Adrenal gland (tissue), 12 donors: ENCODE data around the gene ZFHX3. TPM values are rescaled to one million over a fixed set of nuclear protein-coding genes. Genes with fewer than 3 reads are reported as not detected.

Experiments
- DNase-seq, 7 donors: peaks; one replicate each; pipeline ENCODE4 v3.0.0-alpha.2; 2019 to 2020
- H3K27ac ChIP-seq, 5 donors: fragments of 200-600 bp; sonication (generic) in 4 of 5; 1 replicate in 3 of 5; 2 replicates in 2 of 5; pipeline versions ENCODE4 v1.5.1 to v1.8.0; 2016 to 2020; ENCODE audit warnings: mild to moderate bottlenecking in 1 of 5
- H3K27me3 ChIP-seq: fragments of 200-600 bp; 2 replicates; pipeline ENCODE4 v1.8.0; 2021
- H3K36me3 ChIP-seq, 2 donors: fragments of 200-600 bp; replicated peaks in 1 of 2; 1 replicate in 1 of 2; 2 replicates in 1 of 2; pipeline versions ENCODE4 v1.5.1 to v1.8.0; 2018 to 2022
- H3K4me1 ChIP-seq, 2 donors: fragments of 200-600 bp; replicated peaks in 1 of 2; 1 replicate in 1 of 2; 2 replicates in 1 of 2; pipeline versions ENCODE4 v1.5.1 to v1.8.0; 2018 to 2021
- H3K4me3 ChIP-seq, 4 donors: fragments of 200-600 bp; sonication (generic) in 3 of 4; one replicate each; pipeline ENCODE4 v1.5.1; 2016 to 2018
- H3K9me3 ChIP-seq, 3 donors: fragments of 200-600 bp; sonication (generic) in 1 of 3; replicated peaks in 1 of 3; 1 replicate in 2 of 3; 2 replicates in 1 of 3; pipeline versions ENCODE4 v1.5.1 to v1.8.0; 2016 to 2021
- POLR2A ChIP-seq, 2 donors: fragments of 450-650 bp; IDR thresholded peaks; one replicate each; pipeline ENCODE4 v1.6.1; 2017; ENCODE audit warnings: antibody characterized with exemption in 2 of 2, mild to moderate bottlenecking in 2 of 2, moderate library complexity in 1 of 2
- WGBS, 4 donors: extraction: QIAGEN DNeasy Blood & Tissue Kit in 2 of 4; methylation state at CpG; one replicate each; pipeline versions ENCODE4 v1.1.5 to v1.1.7; 2013 to 2017; 5-methylcytosine and 5-hydroxymethylcytosine counted together
- intact Hi-C, 2 donors: fragments of 100-400 bp; cut with DNase I; formaldehyde crosslinking; loops; one replicate each; pipeline versions ENCODE4 v1.14.1 to v1.15.0; 2022 to 2023
- polyA plus RNA-seq, 3 donors: library from polyadenylated mRNA; stranded (reverse); fragments of 200-250 nt in 2 of 3; fragments of 350-450 nt in 1 of 3; fragmentation: Illumina TruSeq in 1 of 3; extraction: RNeasy Lipid Tissue Mini Kit (QIAGEN cat#74804) in 1 of 3; gene quantifications; one replicate each; pipeline ENCODE4 v1.2.3, GENCODE V29; 2013 to 2014
- total RNA-seq, 9 donors: library from RNA; depleted of rRNA in 4 of 9; stranded (reverse); fragments of >200 nt in 4 of 9; fragments of 120-200 nt in 1 of 9; fragmentation: NEBNext Ultra II Directional in 1 of 9; extraction: Animal tissue kit (Norgen Biotek cat#: 25700) in 1 of 9; gene quantifications; one replicate each; pipeline versions ENCODE4 v1.1.0 to v1.2.4, GENCODE V29; 2013 to 2023
- TF ChIP-seq, protein P1 (sequence below), 6 experiments: fragments of 450-650 bp in 4 of 6; fragments of 200-600 bp in 2 of 6; sonication (generic) in 1 of 6; IDR thresholded peaks; 1 replicate in 5 of 6; 2 replicates in 1 of 6; pipeline versions ENCODE4 v1.5.1 to v1.8.0; 2016 to 2021; ENCODE audit warnings: antibody characterized with exemption in 6 of 6, mild to moderate bottlenecking in 2 of 6, moderate library complexity in 1 of 6
- donor health status: healthy with polysubstance abuse.
- donor health status: Bipolar disorder and iron deficiency.
- donor health status: DM: yes; HTN: yes; CAD: no.
- donor health status: DM: no; HTN: no; CAD: no.
- donor health status: DM: no; HTN: no; CAD: no.
- donor health status: DM: yes; HTN: yes; CAD: no.

Gene ZFHX3
- total and polyA plus RNA-seq, 12 donors: 2.4 to 31.6 (median 19.3) TPM

DNA sequence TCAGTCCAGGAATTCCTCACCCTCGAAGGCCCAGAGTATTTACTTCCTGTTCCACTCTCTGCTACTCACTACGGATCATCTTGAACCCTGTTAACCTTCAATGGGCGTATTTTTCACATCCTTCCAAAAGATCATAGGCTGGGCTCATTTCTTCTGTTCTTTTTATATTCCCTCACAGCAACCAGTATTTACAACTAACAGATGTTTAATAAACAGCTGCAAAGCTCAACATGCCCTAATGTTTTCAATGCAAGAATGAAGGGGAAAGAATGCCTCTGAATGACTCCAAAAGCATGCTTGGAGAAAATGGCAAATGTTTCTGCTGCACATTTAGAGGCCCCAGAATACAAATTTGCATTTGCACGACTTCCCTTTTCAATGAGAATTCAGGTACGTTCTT lies 174.9 kb downstream of the ZFHX3 start:
- WGBS, 4 donors: 73 to 85% (median 79%) methylated on average over 5 of the region's 5 CpGs
- peaks cover 15 to 38% of the 10 kb centered on the region in 2 donors for H3K4me1 ChIP-seq
- H3K27ac ChIP-seq: no peak overlapping the region
- no peaks in the 10 kb centered on the region for H3K27me3 ChIP-seq
- intact Hi-C loops: no loop called here
- H3K4me3 ChIP-seq: no peak overlapping the region
- no peaks in the 10 kb centered on the region for H3K36me3 ChIP-seq
- no peaks in the 10 kb centered on the region for H3K9me3 ChIP-seq
- no peak for TF ChIP-seq POLR2A (IDR thresholded peaks at IDR 0.05)
- TF ChIP-seq, protein P1, sequence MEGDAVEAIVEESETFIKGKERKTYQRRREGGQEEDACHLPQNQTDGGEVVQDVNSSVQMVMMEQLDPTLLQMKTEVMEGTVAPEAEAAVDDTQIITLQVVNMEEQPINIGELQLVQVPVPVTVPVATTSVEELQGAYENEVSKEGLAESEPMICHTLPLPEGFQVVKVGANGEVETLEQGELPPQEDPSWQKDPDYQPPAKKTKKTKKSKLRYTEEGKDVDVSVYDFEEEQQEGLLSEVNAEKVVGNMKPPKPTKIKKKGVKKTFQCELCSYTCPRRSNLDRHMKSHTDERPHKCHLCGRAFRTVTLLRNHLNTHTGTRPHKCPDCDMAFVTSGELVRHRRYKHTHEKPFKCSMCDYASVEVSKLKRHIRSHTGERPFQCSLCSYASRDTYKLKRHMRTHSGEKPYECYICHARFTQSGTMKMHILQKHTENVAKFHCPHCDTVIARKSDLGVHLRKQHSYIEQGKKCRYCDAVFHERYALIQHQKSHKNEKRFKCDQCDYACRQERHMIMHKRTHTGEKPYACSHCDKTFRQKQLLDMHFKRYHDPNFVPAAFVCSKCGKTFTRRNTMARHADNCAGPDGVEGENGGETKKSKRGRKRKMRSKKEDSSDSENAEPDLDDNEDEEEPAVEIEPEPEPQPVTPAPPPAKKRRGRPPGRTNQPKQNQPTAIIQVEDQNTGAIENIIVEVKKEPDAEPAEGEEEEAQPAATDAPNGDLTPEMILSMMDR (IDR thresholded peaks at IDR 0.05): no peak
- no peak for DNase-seq

DNA sequence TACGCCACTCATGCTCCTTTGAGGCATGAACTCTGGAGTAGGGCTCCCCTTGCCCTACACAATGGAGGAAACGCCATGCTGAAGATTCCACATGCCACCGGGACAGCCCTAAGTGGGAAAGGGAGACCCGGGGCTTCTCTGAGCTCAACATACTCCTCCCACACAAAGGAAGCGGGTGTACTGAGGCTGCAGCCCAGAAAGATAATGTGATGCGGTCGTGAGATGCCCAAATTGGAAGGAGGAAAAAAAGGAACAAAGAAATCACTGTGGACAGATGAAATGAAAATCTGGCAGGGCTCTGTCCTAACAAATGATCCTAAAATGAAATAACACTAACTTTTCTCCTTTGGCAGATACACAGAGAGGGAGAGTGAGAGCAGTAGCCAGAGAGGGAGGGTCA lies 182.1 kb downstream of the ZFHX3 start:
- peaks cover 0 to 8% of the 10 kb centered on the region in 2 donors for H3K4me1 ChIP-seq
- H3K27ac ChIP-seq: no peak overlapping the region
- no peak overlapping the region for H3K4me3 ChIP-seq
- intact Hi-C loops: no loop called here
- no peaks in the 10 kb centered on the region for H3K36me3 ChIP-seq
- peak in 1 of 7 donors; percentile 37 for DNase-seq
- no peaks in the 10 kb centered on the region for H3K27me3 ChIP-seq
- WGBS, 4 donors: 93 to 100% (median 94%) methylated on average over 7 of the region's 7 CpGs
- TF ChIP-seq POLR2A (IDR thresholded peaks at IDR 0.05): no peak
- TF ChIP-seq, protein P1 (IDR thresholded peaks at IDR 0.05): no peak
- no peaks in the 10 kb centered on the region for H3K9me3 ChIP-seq

DNA sequence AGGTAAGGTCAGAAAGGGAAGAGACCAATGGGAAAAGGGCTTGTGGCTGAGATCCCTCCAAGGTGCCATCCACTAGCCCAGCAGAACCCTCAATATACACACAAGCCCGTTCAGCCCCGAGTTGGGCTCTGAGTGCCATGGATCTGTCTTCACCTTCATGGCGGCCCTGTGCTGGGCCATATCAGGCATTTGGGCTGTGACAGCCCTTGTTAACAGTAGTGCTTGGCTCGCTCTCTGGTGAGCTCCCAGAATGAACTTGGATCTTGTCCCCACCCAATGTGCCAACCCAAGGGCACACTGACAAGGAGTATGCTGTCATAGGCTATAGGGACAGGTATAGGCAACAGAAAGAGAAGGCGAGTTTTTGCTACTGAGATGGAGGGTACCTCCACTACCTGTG lies 182.7 kb downstream of the ZFHX3 start:
- Histone ChIP-seq H3K9me3 (no peaks in the 10 kb centered on the region), H3K27me3 (no peaks in the 10 kb centered on the region), H3K27ac (no peak overlapping the region), H3K4me3 (no peak overlapping the region), H3K4me1 (peaks cover 0 to 8% of the 10 kb centered on the region in 2 donors), H3K36me3 (no peaks in the 10 kb centered on the region)
- intact Hi-C loops: no loop called here
- DNase-seq: peak in 1 of 7 donors; percentile 39
- TF ChIP-seq, protein P1 (IDR thresholded peaks at IDR 0.05): no peak
- no peak for TF ChIP-seq POLR2A (IDR thresholded peaks at IDR 0.05)
- 96 to 97% (median 96%) methylated on average over 3 to 5 of the region's 5 CpGs for WGBS, 4 donors

DNA sequence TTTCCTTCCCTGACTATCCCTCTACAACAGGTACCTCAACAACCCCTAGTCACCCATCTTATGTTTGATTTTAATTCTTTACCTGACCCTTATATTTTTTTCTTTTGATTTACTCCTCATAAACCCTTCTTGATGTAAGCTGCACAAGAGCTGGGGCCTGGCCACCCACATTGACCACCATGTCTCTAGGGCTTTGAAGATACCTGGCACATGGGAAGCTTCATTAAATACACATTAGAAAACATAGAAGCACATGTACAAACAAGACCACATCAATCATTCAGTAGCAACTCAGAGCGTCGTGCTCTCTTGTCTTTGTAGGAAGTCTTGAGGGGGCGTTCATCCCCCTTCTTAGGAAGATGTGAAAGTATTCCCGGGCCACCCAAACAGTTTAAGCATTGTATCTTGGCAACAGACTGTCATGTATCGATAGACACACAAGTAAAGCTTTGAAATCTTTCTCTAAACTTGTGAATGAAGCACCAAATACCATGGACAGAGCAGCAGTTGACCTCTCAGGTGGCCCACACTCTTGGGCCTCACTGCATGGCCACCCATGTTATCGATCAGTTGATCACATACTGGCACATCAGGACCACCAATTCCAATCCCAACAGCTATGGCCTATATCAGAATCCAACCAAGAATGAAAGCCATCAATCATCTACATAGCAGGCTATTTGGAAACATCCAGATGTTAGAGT lies 183.6 kb downstream of the ZFHX3 start:
- intact Hi-C loops: no loop called here
- WGBS, 4 donors: 83 to 96% (median 92%) methylated on average over 6 of the region's 6 CpGs
- no peaks in the 10 kb centered on the region for H3K36me3 ChIP-seq
- no peak overlapping the region for H3K4me3 ChIP-seq
- no peaks in the 10 kb centered on the region for H3K27me3 ChIP-seq
- H3K9me3 ChIP-seq: no peaks in the 10 kb centered on the region
- H3K27ac ChIP-seq: no peak overlapping the region
- DNase-seq: peak in 1 of 7 donors; percentile 25
- TF ChIP-seq, protein P1 (IDR thresholded peaks at IDR 0.05): no peak
- TF ChIP-seq POLR2A (IDR thresholded peaks at IDR 0.05): no peak
- H3K4me1 ChIP-seq: peaks cover 0 to 8% of the 10 kb centered on the region in 2 donors
